Fibroblast of the aortic adventitia (primary cell): Measurements from ENCODE around the gene MOGAT1. TPM values are rescaled to one million over a fixed set of nuclear protein-coding genes. Genes with fewer than 3 reads are reported as not detected.

Experiments
- DNase-seq: peaks from one replicate; pipeline ENCODE4 v3.0.0-alpha.2; 2010; ENCODE audit warnings: low read depth
- H3K4me3 ChIP-seq: 2 replicates; pipeline ENCODE4 v1.5.1; 2011; ENCODE audit warnings: low read depth, mild to moderate bottlenecking, control low read depth, low read length, moderate library complexity
- CTCF ChIP-seq: IDR thresholded peaks from 2 replicates; pipeline ENCODE4 v1.5.1; 2011; ENCODE audit warnings: mild to moderate bottlenecking, low read length, control low read depth, inconsistent platforms; ENCODE audit not compliant: insufficient read depth
- total RNA-seq: library from RNA; depleted of rRNA; stranded (reverse); fragments of >200 nt; gene quantifications from 2 replicates; pipeline ENCODE4 v1.2.3, GENCODE V29; 2012; ENCODE audit warnings: low replicate concordance

Gene MOGAT1
- total RNA-seq, 1 donor, result not detected

- no peak for DNase-seq
- TF ChIP-seq CTCF, result no peak
- H3K4me3 ChIP-seq, result no peak overlapping the region
Measured at GRCh38 chr2:222652491-222653255, 18.8 kb upstream of the MOGAT1 start.

GRCh38 chr2:222653280-222653679 lies 18.2 kb upstream of the MOGAT1 start:
- no peak overlapping the region for H3K4me3 ChIP-seq
- TF ChIP-seq CTCF, result no peak
- DNase-seq, result no peak

- TF ChIP-seq CTCF, result no peak
- DNase-seq, result peak; percentile 98
- H3K4me3 ChIP-seq, result peak within 1 kb of the TSS; percentile 99
Measured at GRCh38 chr2:222655787-222656525, 15.5 kb upstream of the MOGAT1 start, which contains the start of gene FARSB. TSS of gene FARSB (minus strand) at chr2:222656092. CDS start at chr2:222656073, 19 bp downstream.

GRCh38 chr2:222656526-222657446 lies 14.7 kb upstream of the MOGAT1 start:
- DNase-seq, result no peak
- peak overlapping the region; percentile 99 for H3K4me3 ChIP-seq
- TF ChIP-seq CTCF, result no peak

GRCh38 chr2:222663479-222663878 lies 8.0 kb upstream of the MOGAT1 start:
- no peak overlapping the region for H3K4me3 ChIP-seq
- no peak for DNase-seq
- no peak for TF ChIP-seq CTCF

- H3K4me3 ChIP-seq, result no peak overlapping the region
- no peak for DNase-seq
- no peak for TF ChIP-seq CTCF
Measured at GRCh38 chr2:222668494-222669154, 2.8 kb upstream of the MOGAT1 start.
